ENCODE results near the gene BSG. TPM values are rescaled to one million over a fixed set of nuclear protein-coding genes. Genes with fewer than 3 reads are reported as not detected.

BSG gene
- total and polyA plus RNA-seq, 9 of the 15 experiments (the other 6 are each of a cell fraction or from before 2014, with no cell fraction given) = 4.6 to 495 (median 187) TPM

GRCh38 chr19:572743-573518 is 535 bp downstream of the BSG start (continued):
- TF ChIP-seq, protein P1, sequence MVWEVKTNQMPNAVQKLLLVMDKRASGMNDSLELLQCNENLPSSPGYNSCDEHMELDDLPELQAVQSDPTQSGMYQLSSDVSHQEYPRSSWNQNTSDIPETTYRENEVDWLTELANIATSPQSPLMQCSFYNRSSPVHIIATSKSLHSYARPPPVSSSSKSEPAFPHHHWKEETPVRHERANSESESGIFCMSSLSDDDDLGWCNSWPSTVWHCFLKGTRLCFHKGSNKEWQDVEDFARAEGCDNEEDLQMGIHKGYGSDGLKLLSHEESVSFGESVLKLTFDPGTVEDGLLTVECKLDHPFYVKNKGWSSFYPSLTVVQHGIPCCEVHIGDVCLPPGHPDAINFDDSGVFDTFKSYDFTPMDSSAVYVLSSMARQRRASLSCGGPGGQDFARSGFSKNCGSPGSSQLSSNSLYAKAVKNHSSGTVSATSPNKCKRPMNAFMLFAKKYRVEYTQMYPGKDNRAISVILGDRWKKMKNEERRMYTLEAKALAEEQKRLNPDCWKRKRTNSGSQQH (CRISPR knock-in tag; IDR thresholded peaks at IDR 0.05) = no peak
- no peak for TF ChIP-seq ZZZ3 (IDR thresholded peaks at IDR 0.05)
- no peak for TF ChIP-seq TAF7 (tag; IDR thresholded peaks at IDR 0.05)
- no peak for TF ChIP-seq FOXJ3 (CRISPR knock-in tag; IDR thresholded peaks at IDR 0.05)
- TF ChIP-seq RUNX1 (IDR thresholded peaks at IDR 0.05; ENCODE audit: low read depth) = no peak
- TF ChIP-seq SIX5 (IDR thresholded peaks at IDR 0.05; ENCODE audit: borderline replicate concordance in 1 of 2, insufficient read depth in 1 of 2, low read depth in 1 of 2, low read length in 2 of 2) = no peak
- TF ChIP-seq ZBED1 (IDR thresholded peaks at IDR 0.05) = no peak
- TF ChIP-seq KDM5B (IDR thresholded peaks at IDR 0.05; ENCODE audit: insufficient replicate concordance, low read depth, low read length) = peak; percentile 56
- TF ChIP-seq, protein P2, sequence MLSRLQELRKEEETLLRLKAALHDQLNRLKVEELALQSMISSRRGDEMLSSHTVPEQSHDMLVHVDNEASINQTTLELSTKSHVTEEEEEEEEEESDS (CRISPR knock-in tag; IDR thresholded peaks at IDR 0.05) = no peak
- TF ChIP-seq, protein P3, sequence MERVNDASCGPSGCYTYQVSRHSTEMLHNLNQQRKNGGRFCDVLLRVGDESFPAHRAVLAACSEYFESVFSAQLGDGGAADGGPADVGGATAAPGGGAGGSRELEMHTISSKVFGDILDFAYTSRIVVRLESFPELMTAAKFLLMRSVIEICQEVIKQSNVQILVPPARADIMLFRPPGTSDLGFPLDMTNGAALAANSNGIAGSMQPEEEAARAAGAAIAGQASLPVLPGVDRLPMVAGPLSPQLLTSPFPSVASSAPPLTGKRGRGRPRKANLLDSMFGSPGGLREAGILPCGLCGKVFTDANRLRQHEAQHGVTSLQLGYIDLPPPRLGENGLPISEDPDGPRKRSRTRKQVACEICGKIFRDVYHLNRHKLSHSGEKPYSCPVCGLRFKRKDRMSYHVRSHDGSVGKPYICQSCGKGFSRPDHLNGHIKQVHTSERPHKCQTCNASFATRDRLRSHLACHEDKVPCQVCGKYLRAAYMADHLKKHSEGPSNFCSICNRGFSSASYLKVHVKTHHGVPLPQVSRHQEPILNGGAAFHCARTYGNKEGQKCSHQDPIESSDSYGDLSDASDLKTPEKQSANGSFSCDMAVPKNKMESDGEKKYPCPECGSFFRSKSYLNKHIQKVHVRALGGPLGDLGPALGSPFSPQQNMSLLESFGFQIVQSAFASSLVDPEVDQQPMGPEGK (CRISPR knock-in tag; IDR thresholded peaks at IDR 0.05; ENCODE audit: borderline replicate concordance) = no peak
- TF ChIP-seq ARID1B (IDR thresholded peaks at IDR 0.05) = no peak
- TF ChIP-seq ESRRA (IDR thresholded peaks at IDR 0.05; ENCODE audit: borderline replicate concordance, low read depth) = no peak
- TF ChIP-seq ZFX (CRISPR knock-in tag; IDR thresholded peaks at IDR 0.05) = peak; percentile 27
- TF ChIP-seq UBTF (IDR thresholded peaks at IDR 0.05; ENCODE audit: borderline replicate concordance in 1 of 2, low read depth in 2 of 2, low read length in 2 of 2) = peak; percentile 40 to 51; a peak in 1 of 4 replicates
- no peak for TF ChIP-seq ARID3B (CRISPR knock-in tag; IDR thresholded peaks at IDR 0.05; ENCODE audit: borderline replicate concordance)
- no peak for TF ChIP-seq KLF10 (CRISPR knock-in tag; IDR thresholded peaks at IDR 0.05)
- TF ChIP-seq ZNF133 (CRISPR knock-in tag; IDR thresholded peaks at IDR 0.05) = no peak
- TF ChIP-seq, protein P4, sequence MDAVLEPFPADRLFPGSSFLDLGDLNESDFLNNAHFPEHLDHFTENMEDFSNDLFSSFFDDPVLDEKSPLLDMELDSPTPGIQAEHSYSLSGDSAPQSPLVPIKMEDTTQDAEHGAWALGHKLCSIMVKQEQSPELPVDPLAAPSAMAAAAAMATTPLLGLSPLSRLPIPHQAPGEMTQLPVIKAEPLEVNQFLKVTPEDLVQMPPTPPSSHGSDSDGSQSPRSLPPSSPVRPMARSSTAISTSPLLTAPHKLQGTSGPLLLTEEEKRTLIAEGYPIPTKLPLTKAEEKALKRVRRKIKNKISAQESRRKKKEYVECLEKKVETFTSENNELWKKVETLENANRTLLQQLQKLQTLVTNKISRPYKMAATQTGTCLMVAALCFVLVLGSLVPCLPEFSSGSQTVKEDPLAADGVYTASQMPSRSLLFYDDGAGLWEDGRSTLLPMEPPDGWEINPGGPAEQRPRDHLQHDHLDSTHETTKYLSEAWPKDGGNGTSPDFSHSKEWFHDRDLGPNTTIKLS (IDR thresholded peaks at IDR 0.05; ENCODE audit: borderline replicate concordance, low read depth) = no peak
